Smooth muscle cell (in vitro differentiated cells): ENCODE data around the gene IGF2BP1. TPM values are rescaled to one million over a fixed set of nuclear protein-coding genes. Genes with fewer than 3 reads are reported as not detected.
"Not testable (repeated sequence)": the region's sequence is repeated elsewhere in the genome, so short reads cannot be mapped to it uniquely, and the experiment has no call there.

Experiments used
- DNase-seq: peaks from one replicate; lab custom pipeline; 2025; ENCODE audit not compliant: unreplicated experiment; lab: John Stamatoyannopoulos, UW
- H2AFZ ChIP-seq: fragments of 200-600 bp; sonication (generic); 2 replicates; pipeline ENCODE4 v1.6.0; 2016; ENCODE audit warnings: antibody characterized with exemption, low read depth, mild to moderate bottlenecking
- H3F3A ChIP-seq: fragments of 200-600 bp; sonication (generic); 2 replicates; pipeline ENCODE4 v1.6.0; 2017; ENCODE audit warnings: antibody characterized with exemption, low read depth
- H3K27ac ChIP-seq: fragments of 200-600 bp; sonication (generic); 2 replicates; pipeline ENCODE4 v1.5.1; 2016; ENCODE audit warnings: low read depth, mild to moderate bottlenecking
- H3K27me3 ChIP-seq: fragments of 200-600 bp; sonication (generic); 2 replicates; pipeline ENCODE4 v1.6.1; 2016; ENCODE audit warnings: low read depth, mild to moderate bottlenecking
- H3K36me3 ChIP-seq: fragments of 200-600 bp; sonication (generic); 2 replicates; pipeline ENCODE4 v1.5.1; 2016; ENCODE audit warnings: low read depth
- H3K4me1 ChIP-seq: fragments of 200-600 bp; sonication (generic); 2 replicates; pipeline ENCODE4 v1.5.1; 2016; ENCODE audit warnings: low read depth
- H3K4me2 ChIP-seq: fragments of 200-600 bp; sonication (generic); 2 replicates; pipeline ENCODE4 v1.6.0; 2016; ENCODE audit warnings: mild to moderate bottlenecking
- H3K4me3 ChIP-seq: fragments of 200-600 bp; sonication (generic); 2 replicates; pipeline ENCODE4 v1.5.1; 2016; ENCODE audit warnings: mild to moderate bottlenecking
- H3K79me2 ChIP-seq: fragments of 200-600 bp; sonication (generic); 2 replicates; pipeline ENCODE4 v1.6.0; 2016; ENCODE audit warnings: low read depth, mild to moderate bottlenecking
- H3K9ac ChIP-seq: fragments of 200-600 bp; sonication (generic); 2 replicates; pipeline ENCODE4 v1.6.0; 2016; ENCODE audit warnings: low read depth
- H3K9me3 ChIP-seq: fragments of 200-600 bp; sonication (generic); replicated peaks from 2 replicates; pipeline ENCODE4 v1.5.1; 2016; ENCODE audit warnings: low read depth
- H4K20me1 ChIP-seq: fragments of 200-600 bp; sonication (generic); 2 replicates; pipeline ENCODE4 v1.6.0; 2016; ENCODE audit warnings: low read depth
- CTCF ChIP-seq: fragments of 200-600 bp; sonication (generic); IDR thresholded peaks from 2 replicates; pipeline ENCODE4 v1.5.1; 2017; ENCODE audit warnings: borderline replicate concordance, mild to moderate bottlenecking, antibody characterized with exemption; ENCODE audit not compliant: insufficient read depth, poor library complexity, severe bottlenecking
- WGBS: methylation state at CpG from one replicate; pipeline ENCODE4 v1.1.7; 2016; ENCODE audit warnings: low lambda C conversion rate; 5-methylcytosine and 5-hydroxymethylcytosine counted together
- polyA plus RNA-seq: library from polyadenylated mRNA; unstranded; fragments of >200 nt; fragmentation: Nextera tagmentation; extraction: Ambion mirVana; gene quantifications from 2 replicates; pipeline ENCODE4 v1.2.1, GENCODE V29; 2016
- total RNA-seq: library from RNA; depleted of rRNA; stranded (reverse); fragments of >200 nt; gene quantifications from 2 replicates; pipeline ENCODE4 v1.2.3, GENCODE V29; 2014

IGF2BP1 gene
- total and polyA plus RNA-seq, 2 experiments from 2014 or later = 51.4 to 54.6 TPM

- WGBS = 90% methylated on average over 10 of the region's 10 CpGs
- Histone ChIP-seq H3K9ac (no peak overlapping the region), H3F3A (no peaks in the 10 kb centered on the region), H3K9me3 (no peaks in the 10 kb centered on the region), H2AFZ (no peak overlapping the region), H3K4me2 (no peak overlapping the region), H3K27me3 (no peaks in the 10 kb centered on the region), H4K20me1 (no peaks in the 10 kb centered on the region), H3K4me3 (no peak overlapping the region), H3K27ac (no peak overlapping the region), H3K79me2 (no peaks in the 10 kb centered on the region), H3K36me3 (no peaks in the 10 kb centered on the region), H3K4me1 (no peaks in the 10 kb centered on the region)
- no peak for TF ChIP-seq CTCF
- no peak for DNase-seq
Measured at GRCh38 chr17:49093131-49093530, 95.9 kb downstream of the IGF2BP1 start.

GRCh38 chr17:49100601-49101000 lies 103.4 kb downstream of the IGF2BP1 start:
- DNase-seq = no peak
- Histone ChIP-seq H3K36me3 (no peaks in the 10 kb centered on the region), H3K9me3 (no peaks in the 10 kb centered on the region), H3K9ac (no peak overlapping the region), H2AFZ (no peak overlapping the region), H3K4me3 (no peak overlapping the region), H3K27me3 (no peaks in the 10 kb centered on the region), H3K79me2 (no peaks in the 10 kb centered on the region), H3K4me2 (peak overlapping the region; percentile 14), H3K27ac (peak overlapping the region; percentile 89), H3F3A (peaks cover 6% of the 10 kb centered on the region), H3K4me1 (no peaks in the 10 kb centered on the region), H4K20me1 (no peaks in the 10 kb centered on the region)
- no peak for TF ChIP-seq CTCF

- TF ChIP-seq CTCF = no peak
- no peak overlapping the region for H2AFZ ChIP-seq
- H3K9me3 ChIP-seq = no peaks in the 10 kb centered on the region
- no peak for DNase-seq
- peak overlapping the region; percentile 89 for H3K27ac ChIP-seq
- H3K27me3 ChIP-seq = no peaks in the 10 kb centered on the region
- 3% methylated on average over 4 of the region's 4 CpGs for WGBS
- H3K4me3 ChIP-seq = no peak overlapping the region
- no peaks in the 10 kb centered on the region for H3K79me2 ChIP-seq
- H3K9ac ChIP-seq = peak overlapping the region; percentile 72
- peaks cover 6% of the 10 kb centered on the region for H3F3A ChIP-seq
- H3K4me2 ChIP-seq = peak overlapping the region; percentile 14
- H4K20me1 ChIP-seq = no peaks in the 10 kb centered on the region
- H3K4me1 ChIP-seq = no peaks in the 10 kb centered on the region
- no peaks in the 10 kb centered on the region for H3K36me3 ChIP-seq
Measured at GRCh38 chr17:49101054-49101534, 103.9 kb downstream of the IGF2BP1 start.

- WGBS = 94% methylated on average over 14 of the region's 14 CpGs
- not testable (repeated sequence) for H4K20me1 ChIP-seq, DNase-seq, H3K4me3 ChIP-seq, H3K9me3 ChIP-seq, H3K9ac ChIP-seq, H2AFZ ChIP-seq, H3K4me2 ChIP-seq, H3K79me2 ChIP-seq, H3K27me3 ChIP-seq, H3K4me1 ChIP-seq, H3K36me3 ChIP-seq
- Histone ChIP-seq H3F3A (peaks cover 14% of the 10 kb centered on the region), H3K27ac (peak overlapping the region; percentile 53)
Measured at GRCh38 chr17:49103360-49103759, 106.2 kb downstream of the IGF2BP1 start.
